GM10847 (cell line): ENCODE measurements around the gene OR52I1.

Experiments used
- POLR2A ChIP-seq: IDR thresholded peaks from 2 replicates; pipeline ENCODE4 v1.6.1; 2011; ENCODE audit not compliant: insufficient read length; ENCODE audit errors: extremely low read depth

Gene OR52I1

GRCh38 chr11:4606231-4607015, 12.6 kb downstream of the OR52I1 start:
- TF ChIP-seq POLR2A: no peak

- TF ChIP-seq POLR2A: no peak
These were observed 13.3 kb downstream of the OR52I1 start for GRCh38 chr11:4607096-4607495.

GRCh38 chr11:4607781-4608666, 14.2 kb downstream of the OR52I1 start, which contains the start of gene TRIM68:
TRIM68 (minus strand) TSS chr11:4608231; CDS start chr11:4605504, 2,727 bp downstream.
- TF ChIP-seq POLR2A: peak; percentile 52

- TF ChIP-seq POLR2A: no peak
These were observed 16.6 kb downstream of the OR52I1 start for GRCh38 chr11:4610258-4610935.

- TF ChIP-seq POLR2A: no peak
These were observed 18.1 kb downstream of the OR52I1 start for GRCh38 chr11:4611986-4612385.

GRCh38 chr11:4615856-4616444, 22.1 kb downstream of the OR52I1 start:
- TF ChIP-seq POLR2A: no peak

- TF ChIP-seq POLR2A: no peak
These were observed 25.7 kb downstream of the OR52I1 start for GRCh38 chr11:4619514-4619913.

GRCh38 chr11:4626207-4627099, 32.6 kb downstream of the OR52I1 start:
- no peak for TF ChIP-seq POLR2A

- TF ChIP-seq POLR2A: no peak
These were observed 42.3 kb downstream of the OR52I1 start for GRCh38 chr11:4636136-4636535.

GRCh38 chr11:4636962-4637661, 43.3 kb downstream of the OR52I1 start, which contains the start of gene OR51D1:
OR51D1 (plus strand) TSS chr11:4637477; CDS start chr11:4639791, 2,314 bp downstream.
- no peak for TF ChIP-seq POLR2A

- TF ChIP-seq POLR2A: no peak
These were observed 43.8 kb downstream of the OR52I1 start for GRCh38 chr11:4637662-4638047.

GRCh38 chr11:4639931-4640330, 46.1 kb downstream of the OR52I1 start:
- no peak for TF ChIP-seq POLR2A

- TF ChIP-seq POLR2A: no peak
These were observed 47.7 kb downstream of the OR52I1 start for GRCh38 chr11:4641501-4641900.
